HT1080 (cell line): ENCODE data around the gene FCHO2. TPM values are rescaled to one million over a fixed set of nuclear protein-coding genes. Genes with fewer than 3 reads are reported as not detected.

ENCODE experiments used
- DNase-seq: peaks from one replicate; pipeline ENCODE4 v3.0.0-alpha.2; 2015; ENCODE audit warnings: low read depth
- total RNA-seq: library from RNA; depleted of rRNA; stranded (reverse); fragments of >200 nt; shearing (Covaris generic); gene quantifications from 2 replicates; pipeline ENCODE4 v1.2.3, GENCODE V29; 2014

Gene FCHO2
- total RNA-seq, 1 experiment from 2014 or later = 8.1 TPM

GRCh38 chr5:73111536-73111935, 155.7 kb downstream of the FCHO2 start:
- no peak for DNase-seq

DNA sequence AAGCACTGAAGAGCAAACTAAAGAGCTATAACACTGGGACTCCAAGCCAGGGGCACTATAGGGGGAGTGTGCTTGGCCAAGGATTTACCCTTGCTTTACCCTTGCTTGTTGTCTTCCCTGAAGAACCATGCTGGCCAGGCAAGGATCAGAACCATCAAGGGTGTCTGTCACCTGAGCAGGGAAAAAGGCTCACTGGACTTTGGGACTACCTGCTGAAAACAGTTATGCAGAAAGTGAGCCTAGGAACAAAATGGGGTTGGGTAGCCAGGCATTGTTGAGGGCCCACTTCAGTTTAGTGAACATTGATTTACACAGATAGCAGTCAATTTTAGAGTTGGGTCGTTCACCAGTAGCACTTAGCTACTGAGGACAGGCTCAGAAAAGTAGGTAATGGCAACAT, 156.5 kb downstream of the FCHO2 start:
- DNase-seq = no peak

DNA sequence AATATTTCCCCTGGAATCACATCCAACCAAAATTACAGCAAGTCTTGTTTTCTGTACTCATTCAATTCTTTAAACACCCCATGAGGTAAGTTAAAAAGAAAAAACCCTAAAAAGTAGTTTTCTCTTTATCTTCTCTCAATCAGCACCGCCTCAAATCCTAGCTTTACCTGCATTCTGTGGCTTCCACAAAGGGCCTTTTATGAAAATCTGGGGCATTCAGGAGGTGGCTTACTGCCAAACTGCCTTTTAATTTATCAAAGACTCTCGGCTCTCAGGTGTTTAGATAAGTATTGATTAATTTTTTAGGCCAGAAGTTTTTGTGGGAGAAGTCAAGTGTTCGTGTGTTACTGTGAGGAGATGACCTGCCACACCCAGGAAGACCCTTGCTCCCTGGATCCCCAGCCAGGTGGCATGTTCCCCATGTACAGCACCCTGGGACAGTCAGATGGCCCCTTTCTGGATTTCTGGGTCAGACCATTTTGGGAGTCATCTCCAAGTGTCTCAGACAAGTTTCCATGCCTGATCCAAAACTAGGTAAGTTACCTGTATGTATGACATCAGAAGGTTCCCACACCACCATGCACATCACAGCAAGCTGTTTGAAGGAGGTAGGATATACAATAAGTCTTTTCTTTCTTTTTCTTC, 158.3 kb downstream of the FCHO2 start:
- no peak for DNase-seq

DNA sequence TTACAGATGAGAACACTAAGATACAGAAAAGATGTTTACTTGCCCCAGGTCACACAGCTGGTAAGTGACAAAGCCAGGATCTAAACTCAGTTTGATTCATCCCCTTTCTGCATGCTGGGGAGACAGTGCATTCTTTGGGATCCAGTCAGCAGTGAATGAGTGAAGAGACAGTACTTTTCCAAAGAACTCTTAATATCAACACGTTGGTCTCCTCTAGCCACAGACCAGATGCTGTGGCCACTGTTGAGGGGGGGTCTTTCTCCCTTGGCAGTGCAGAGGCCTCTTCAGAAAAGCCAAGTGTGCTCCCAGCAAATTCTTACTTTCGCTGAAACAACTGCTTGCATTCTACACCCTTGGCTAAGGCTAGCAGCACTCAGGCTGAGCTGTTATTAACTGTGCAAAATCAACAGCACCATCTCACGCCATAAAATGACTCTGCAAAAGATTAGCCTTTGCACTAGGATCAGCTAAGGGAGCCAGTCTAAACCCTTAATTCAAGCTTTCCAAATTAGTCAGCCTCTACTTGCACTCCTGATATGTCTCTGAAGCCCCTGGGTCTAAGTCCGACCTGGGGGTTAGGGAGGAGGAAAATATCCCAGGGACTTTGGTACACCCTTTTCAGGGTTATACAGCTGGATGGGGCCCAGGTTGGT, 159.7 kb downstream of the FCHO2 start:
- DNase-seq = peak; percentile 85

DNA sequence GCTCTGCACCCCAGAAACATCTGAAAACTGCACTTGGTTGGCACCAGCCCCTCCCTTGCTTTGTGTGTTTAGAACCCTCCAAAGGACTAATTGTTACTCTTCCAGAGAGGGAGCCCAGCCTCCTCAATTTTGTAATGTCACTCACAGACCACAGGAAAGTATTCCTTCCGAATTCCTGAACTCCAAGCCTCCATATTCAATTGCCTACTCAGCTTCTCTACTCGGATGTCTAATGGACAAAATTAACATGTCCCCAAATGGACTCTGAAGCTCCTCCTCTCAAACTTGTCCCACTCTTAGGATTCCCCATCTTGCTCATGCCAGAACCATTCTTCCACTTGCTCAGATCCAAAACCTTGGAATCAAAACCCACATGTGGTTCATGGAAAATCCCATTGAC, 160.7 kb downstream of the FCHO2 start:
- no peak for DNase-seq

- DNase-seq = no peak
Observed at GRCh38 chr5:73117088-73117740, 161.4 kb downstream of the FCHO2 start.

DNA sequence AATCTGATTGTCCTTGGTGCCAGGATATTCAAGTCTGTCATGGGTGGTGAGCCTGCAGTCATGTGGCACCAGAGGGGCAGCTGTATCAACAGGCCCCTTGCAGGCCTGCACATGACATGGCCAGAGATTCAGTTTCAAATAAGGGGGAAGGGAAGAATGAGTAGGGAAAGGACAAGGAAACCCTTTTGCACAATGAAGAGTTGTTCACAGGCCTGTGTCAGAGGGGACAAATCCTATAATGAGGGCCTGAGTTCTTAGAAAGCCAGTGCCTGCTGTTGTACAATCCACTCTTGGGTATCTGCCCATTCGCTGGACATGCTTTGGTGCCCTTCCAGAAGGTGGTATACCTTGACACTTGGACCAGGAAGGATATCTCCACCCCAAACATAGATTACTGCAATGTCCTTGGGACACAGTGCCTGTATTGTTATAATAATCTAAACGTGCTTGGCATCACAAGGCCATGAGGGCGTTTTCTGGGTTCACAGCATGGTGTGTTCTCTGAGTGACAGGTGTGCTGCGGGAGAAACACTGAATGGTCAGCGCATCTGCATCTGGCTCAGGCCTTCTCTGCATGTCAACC, 162.6 kb downstream of the FCHO2 start:
- no peak for DNase-seq

- no peak for DNase-seq
Observed at GRCh38 chr5:73119451-73120157, 163.8 kb downstream of the FCHO2 start.

- DNase-seq = no peak
Observed at GRCh38 chr5:73120222-73121118, 164.6 kb downstream of the FCHO2 start, which contains the start of gene TMEM171. TMEM171 (plus strand) TSS chr5:73120575; CDS start chr5:73123374, 2,799 bp downstream.

GRCh38 chr5:73121119-73121463, 165.2 kb downstream of the FCHO2 start:
- no peak for DNase-seq

- peak; percentile 62 for DNase-seq
Observed at GRCh38 chr5:73122875-73123810, 167.3 kb downstream of the FCHO2 start.

- no peak for DNase-seq
Observed at GRCh38 chr5:73125289-73125688, 169.4 kb downstream of the FCHO2 start.

- no peak for DNase-seq
Observed at GRCh38 chr5:73126381-73126780, 170.5 kb downstream of the FCHO2 start.

DNA sequence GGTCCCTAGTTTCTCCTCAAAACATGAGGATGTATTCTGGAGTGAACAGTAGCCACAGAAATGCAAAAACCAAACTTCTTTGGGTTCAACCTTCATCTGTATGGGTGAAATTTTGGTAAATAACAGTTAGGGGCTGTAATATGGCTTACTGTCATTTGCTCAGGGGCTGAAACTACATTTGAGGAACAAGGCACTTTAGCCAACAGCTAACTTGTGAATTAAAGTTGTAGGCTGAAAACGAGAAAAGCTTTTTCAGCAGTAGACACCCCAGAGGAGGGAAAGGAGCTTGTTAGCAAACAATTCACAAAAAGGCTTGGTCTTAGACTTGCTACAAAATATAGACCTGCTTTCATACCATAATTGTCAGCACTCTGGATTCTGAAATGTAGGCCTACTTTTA, 171.1 kb downstream of the FCHO2 start:
- no peak for DNase-seq

- DNase-seq = no peak
Observed at GRCh38 chr5:73129143-73129542, 173.3 kb downstream of the FCHO2 start.

GRCh38 chr5:73130811-73131210, 175.0 kb downstream of the FCHO2 start:
- no peak for DNase-seq

DNA sequence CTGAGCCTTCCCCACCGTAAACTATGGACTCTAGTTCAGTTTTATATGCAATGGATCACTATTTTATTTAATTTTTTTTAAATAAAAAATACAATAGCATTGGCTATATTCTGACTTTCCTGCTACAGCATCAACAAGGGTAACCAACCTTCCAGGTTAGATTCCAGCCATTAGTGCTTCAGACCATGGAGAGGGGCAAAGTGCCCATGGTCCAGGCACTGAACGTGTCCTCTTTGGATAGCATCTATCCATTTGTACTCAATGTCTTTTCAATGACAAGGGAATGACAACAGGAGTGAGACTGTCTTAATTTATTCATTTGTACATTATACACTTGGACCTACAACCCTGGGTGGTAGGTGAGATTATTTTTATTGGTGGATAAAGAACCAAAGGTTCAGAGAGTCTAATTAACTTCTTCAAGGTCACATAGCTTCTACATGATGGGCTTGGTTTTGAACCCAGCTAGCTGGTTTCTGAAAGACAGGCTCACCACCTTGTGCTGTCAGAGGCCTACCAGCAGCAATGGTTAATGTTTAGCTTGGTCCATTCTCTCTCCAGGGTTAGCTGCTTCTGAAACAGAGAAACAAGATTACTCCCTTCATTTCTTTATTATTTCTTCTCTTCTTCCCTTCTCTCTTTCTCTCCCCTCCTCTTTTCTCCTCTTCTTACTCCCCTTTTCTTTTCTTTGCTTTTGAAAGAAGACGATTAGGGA, 176.0 kb downstream of the FCHO2 start:
- DNase-seq = no peak

GRCh38 chr5:73132759-73133158, 176.9 kb downstream of the FCHO2 start:
- DNase-seq = no peak

- no peak for DNase-seq
Observed at GRCh38 chr5:73135021-73135420, 179.2 kb downstream of the FCHO2 start.
